UCSD-AML1 (cell line): ENCODE data around the gene SH2D4B.

Experiments used
- DNase-seq: peaks from one replicate; lab custom pipeline; 2025; ENCODE audit not compliant: unreplicated experiment; lab: John Stamatoyannopoulos, UW

Gene SH2D4B

GRCh38 chr10:80674809-80675208 lies 137.1 kb downstream of the SH2D4B start:
- no peak for DNase-seq

- no peak for DNase-seq
These were observed 143.4 kb downstream of the SH2D4B start for GRCh38 chr10:80681142-80681541.

GRCh38 chr10:80684259-80684658 lies 146.6 kb downstream of the SH2D4B start:
- DNase-seq = no peak

- no peak for DNase-seq
These were observed 147.7 kb downstream of the SH2D4B start for GRCh38 chr10:80685355-80685754.

- no peak for DNase-seq
These were observed 149.2 kb downstream of the SH2D4B start for GRCh38 chr10:80686734-80687475.

GRCh38 chr10:80687476-80687789 lies 149.7 kb downstream of the SH2D4B start:
- DNase-seq = no peak

GRCh38 chr10:80690434-80690833 lies 152.7 kb downstream of the SH2D4B start:
- no peak for DNase-seq

- DNase-seq = no peak
These were observed 153.7 kb downstream of the SH2D4B start for GRCh38 chr10:80691441-80691840.

GRCh38 chr10:80693565-80693964 lies 155.9 kb downstream of the SH2D4B start:
- DNase-seq = no peak

- DNase-seq = no peak
These were observed 157.2 kb downstream of the SH2D4B start for GRCh38 chr10:80694930-80695329.
